Fibroblast of skin of right biceps (primary cell): ENCODE results near the gene RFX4.
"Not testable (repeated sequence)": the region's sequence is repeated elsewhere in the genome, so short reads cannot be mapped to it uniquely, and the experiment has no call there.

Source experiments
- DNase-seq: peaks from one replicate; pipeline ENCODE4 v3.0.0-alpha.2; 2013

RFX4 gene

DNA sequence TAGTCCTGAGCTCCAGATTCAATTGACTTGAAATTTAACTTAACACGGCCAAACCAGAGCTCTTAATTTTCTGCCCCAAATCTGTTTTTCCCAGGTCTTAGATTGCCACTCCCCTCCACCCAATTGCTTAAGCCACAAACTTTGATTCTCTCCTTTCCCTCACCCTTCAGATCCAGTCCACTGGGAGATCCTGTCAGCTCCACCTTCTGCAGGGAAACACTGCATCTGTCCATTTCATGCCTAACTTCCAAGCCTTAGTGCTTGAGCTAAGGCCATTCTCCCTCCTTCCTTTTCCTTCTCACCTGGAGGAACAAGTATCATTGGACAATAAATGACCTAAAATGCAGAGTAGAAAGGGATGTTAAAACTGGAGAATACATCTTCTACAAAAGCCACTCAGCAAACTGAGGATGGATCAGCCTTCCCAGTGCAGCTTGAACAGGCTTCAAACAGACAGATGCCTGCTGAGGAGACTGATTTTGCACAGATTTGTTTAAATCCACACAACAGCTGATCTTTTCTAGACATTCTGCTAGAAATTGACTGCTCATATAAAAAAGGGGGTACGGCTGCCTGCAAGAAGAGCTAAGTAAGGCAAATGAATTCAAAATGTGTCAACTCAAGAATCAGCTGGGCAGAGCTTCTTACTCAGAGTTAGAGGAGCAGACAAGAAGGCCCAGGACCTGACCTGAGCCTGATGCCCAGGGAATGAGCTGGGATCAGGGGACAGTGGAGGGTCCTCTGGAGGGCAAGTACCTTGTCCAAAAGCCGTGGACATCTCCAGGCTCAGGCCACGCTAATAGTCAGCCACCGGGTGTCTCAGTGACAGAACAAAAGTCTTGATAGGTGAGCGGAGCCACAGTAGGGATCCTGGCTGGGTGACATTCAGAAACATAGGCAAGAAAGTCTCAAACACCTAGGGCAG lies 110.4 kb downstream of the RFX4 start:
- DNase-seq = no peak

DNA sequence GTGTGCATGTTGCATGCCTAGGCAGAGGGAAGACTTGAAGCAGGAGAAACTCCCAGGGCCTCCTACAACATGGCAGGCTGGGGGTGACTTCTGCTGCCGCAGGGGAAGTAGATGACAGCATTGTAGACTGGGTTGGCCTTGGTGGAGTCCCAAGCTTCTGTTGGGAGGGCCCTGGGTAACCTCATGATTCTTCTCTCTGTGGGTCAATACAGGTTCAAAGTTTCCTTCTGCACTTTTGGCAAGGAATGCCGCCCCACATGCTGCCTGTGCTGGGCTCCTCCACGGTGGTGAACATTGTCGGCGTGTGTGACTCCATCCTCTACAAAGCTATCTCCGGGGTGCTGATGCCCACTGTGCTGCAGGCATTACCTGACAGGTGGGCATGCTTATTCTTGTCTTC lies 113.3 kb downstream of the RFX4 start:
- DNase-seq = no peak

- DNase-seq = no peak
Measured at GRCh38 chr12:106696681-106697417, 114.0 kb downstream of the RFX4 start.

GRCh38 chr12:106704081-106704480 lies 121.3 kb downstream of the RFX4 start:
- DNase-seq = no peak

GRCh38 chr12:106705971-106706370 lies 123.2 kb downstream of the RFX4 start:
- no peak for DNase-seq

DNA sequence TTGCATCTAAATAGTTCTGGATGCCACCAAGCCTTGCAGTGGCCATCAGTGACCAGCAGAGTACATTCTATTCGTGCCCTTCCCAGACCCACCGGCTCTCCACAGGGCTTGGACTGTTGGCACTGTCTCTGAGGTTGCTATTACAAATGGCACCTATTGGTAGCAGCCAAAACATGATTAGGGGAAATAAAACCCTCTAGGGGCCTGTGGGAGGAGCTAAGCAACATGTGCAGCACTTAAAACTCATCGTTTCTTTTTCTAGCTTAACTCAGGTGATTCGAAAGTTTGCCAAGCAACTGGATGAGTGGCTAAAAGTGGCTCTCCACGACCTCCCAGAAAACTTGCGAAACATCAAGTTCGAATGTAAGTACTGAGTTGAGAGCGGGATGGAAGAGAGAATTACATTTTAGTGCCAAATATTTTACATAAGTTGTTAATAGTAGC lies 126.3 kb downstream of the RFX4 start:
- no peak for DNase-seq

DNA sequence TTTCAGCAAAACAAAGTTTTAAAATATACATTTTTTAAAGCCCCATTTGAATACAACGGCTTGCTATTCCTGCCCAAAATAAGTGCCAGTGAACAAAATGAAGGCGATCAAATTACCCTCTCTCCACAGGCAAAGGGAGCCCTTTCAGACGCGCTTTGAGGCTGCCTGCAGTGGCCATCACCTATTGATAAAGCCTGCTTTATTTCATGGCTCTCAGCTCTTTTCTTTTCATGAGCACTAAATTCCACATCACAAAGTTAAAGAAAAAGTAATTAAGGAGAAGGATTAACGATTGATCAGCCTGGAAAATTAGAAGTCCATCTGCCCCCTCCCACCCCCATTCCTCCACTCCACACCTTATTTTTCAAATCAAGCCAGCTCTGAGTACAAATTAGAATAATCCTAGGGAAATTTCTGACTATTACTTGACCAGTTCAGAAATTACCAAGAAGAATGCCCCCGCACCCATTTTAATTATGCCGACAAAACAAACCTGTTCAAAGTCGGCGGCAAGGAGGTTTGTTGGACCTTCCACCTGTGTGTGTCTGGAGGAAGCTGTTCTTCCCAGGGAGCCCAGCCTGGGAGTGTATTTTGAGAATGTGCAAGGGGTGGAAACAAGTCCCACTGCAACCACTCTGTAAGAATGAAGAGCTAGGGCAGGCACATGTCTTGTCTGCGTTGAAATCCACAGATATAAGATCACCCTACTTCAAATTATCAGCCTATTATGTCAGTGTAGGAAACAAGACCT lies 127.5 kb downstream of the RFX4 start:
- no peak for DNase-seq

DNA sequence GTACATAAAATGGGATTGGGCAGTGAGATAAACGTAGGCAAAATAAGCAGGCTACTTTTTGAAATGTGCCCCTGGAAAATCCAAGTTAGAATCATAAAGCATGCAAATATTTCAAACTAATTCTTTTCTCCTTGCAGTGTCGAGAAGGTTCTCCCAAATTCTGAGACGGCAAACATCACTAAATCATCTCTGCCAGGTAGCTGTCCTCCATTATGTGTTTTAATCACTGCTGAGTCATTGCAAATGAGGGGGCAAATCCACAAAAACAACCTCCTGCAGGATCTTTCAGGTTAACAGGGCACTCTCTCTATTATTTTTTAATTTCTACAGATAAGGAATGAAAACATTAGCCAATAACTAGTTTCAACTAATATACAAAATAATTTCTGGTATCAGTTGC lies 128.5 kb downstream of the RFX4 start:
- no peak for DNase-seq

GRCh38 chr12:106712768-106713167 lies 130.0 kb downstream of the RFX4 start:
- DNase-seq = no peak

- DNase-seq = no peak
Measured at GRCh38 chr12:106714926-106715325, 132.1 kb downstream of the RFX4 start.

- DNase-seq = no peak
Measured at GRCh38 chr12:106715582-106715981, 132.8 kb downstream of the RFX4 start.

GRCh38 chr12:106717673-106718072 lies 134.9 kb downstream of the RFX4 start:
- DNase-seq = no peak

- DNase-seq = no peak
Measured at GRCh38 chr12:106719879-106720278, 137.1 kb downstream of the RFX4 start.

GRCh38 chr12:106720696-106721095 lies 137.9 kb downstream of the RFX4 start:
- no peak for DNase-seq

DNA sequence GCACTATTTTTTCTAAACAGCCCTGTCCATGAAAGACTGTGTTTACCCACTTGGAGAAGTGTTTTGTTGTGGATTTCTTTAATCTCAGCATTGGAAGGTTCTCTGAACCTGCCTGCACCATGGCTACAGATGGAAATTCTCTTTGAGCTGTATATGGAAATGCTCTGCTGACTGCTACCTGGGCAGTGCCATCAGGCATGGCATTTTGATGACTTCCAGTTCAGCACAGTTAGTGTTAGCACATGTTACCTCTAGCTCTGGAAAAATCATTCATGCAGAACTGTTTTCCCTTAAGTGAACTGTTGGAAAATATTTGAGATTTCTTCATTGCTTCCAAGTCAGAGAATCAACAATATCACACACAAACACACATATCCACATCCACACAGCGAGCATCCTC lies 139.1 kb downstream of the RFX4 start:
- DNase-seq = no peak

GRCh38 chr12:106722837-106723236 lies 140.0 kb downstream of the RFX4 start:
- no peak for DNase-seq

- no peak for DNase-seq
Measured at GRCh38 chr12:106723416-106723815, 140.6 kb downstream of the RFX4 start.

DNA sequence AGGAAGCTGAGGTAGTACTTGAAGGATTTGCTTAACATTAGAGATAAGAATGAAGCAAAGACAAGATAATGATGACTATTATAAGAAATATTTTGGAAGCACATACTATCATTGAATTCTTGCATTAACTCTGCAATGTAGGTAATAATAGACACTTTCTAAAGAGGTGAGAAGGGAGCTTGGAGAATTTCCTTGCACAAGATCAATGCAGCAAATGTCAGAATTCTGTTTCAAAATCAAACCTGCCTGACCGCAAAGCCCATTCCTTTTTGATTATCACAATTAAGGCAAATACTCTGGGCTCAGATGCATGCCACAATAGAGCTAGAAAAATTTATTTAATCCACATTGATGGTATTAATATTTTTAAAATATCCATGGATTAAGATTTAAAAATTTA lies 141.3 kb downstream of the RFX4 start:
- no peak for DNase-seq

DNA sequence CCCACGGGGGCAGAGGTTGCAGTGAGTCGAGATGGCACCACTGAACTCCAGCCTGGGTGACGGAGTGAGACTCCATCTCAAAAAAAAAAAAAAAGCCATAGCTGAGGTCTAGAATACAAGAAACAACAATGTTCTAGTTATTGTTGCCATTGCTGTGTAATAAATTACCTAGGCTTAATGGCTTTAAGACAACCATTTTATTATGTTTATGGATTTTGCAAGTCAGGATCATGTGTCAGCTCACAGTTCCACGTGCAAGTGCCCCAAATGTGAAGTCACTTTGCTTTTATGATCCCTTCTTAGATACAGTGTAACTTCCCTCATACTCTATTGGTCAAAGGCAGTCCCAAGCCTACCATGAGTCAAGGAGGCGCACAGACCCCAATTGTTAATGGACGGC lies 142.1 kb downstream of the RFX4 start:
- no peak for DNase-seq

DNA sequence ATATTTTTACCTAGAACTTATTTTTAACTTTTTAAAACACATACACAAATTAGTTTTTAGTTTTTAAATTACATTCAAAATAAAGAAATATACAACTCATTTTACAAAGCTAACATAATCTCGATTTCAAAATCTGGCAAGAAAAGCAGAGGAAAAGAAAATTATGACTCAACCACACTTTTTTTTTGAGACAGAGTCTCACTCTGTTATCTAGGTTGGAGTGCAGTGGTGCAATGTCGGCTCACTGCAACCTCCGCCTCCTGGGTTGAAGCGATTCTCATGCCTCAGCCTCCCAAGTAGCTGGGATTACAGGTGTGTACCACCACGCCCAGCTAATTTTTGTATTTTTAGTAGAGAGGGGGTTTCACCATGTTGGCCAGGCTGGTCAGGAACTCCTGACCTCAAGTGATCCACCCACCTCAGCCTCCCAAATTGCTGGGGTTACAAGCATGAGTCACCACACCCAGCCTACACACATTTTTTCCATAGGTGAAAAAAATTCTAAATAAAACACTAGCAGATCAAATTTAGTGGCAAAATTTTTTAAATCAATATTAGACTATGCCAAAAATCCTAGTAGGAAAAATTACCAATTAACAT lies 143.9 kb downstream of the RFX4 start:
- DNase-seq = not testable (repeated sequence)

DNA sequence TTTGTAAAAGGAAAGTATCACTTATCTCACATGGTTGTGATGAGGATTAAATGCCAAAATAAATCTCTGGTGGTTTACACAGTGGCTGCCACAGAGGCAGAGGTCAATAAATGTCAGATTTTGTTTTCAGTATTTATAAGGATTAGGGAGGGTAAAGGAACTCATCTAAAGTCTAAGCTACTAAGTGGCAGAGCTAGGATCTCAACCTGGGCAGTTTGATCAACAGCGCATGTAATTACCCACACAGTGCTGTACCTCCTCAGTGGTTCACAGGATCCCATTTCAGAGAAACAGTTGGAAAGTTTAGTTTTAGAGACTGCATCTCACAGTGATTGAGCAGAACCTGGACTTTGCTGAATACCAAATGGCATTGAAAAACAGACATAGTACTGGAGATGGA lies 146.8 kb downstream of the RFX4 start:
- no peak for DNase-seq

GRCh38 chr12:106732890-106733289 lies 150.1 kb downstream of the RFX4 start:
- no peak for DNase-seq

DNA sequence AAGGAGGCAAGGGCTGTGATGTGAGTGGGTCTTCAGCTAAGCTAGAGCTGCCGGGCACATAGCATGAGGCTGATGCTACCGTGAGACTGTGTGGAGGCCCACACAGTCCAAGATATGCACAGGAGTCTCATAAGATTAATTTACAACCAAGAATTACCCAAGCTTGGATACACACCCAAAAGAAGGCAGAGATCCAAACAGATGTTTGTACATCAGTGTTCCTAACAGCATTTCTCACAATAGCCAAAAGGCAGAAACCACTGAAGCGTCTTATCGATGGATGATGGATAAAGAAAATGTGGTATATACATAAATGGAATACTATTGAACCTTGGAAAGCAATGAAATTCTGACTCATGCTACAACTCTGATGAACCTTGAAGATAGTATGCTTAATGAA lies 150.9 kb downstream of the RFX4 start:
- DNase-seq = no peak
